A673 (cell line): ENCODE data around the gene ZSWIM9.

ENCODE experiments used
- CTCF ChIP-seq: fragments of 300-800, 200-600 bp; sonication (generic); conservative IDR thresholded peaks from 2 replicates; pipeline ENCODE4 v1.5.1; 2017; ENCODE audit warnings: low read depth, mild to moderate bottlenecking, antibody characterized with exemption, low read length, moderate library complexity, mixed read lengths
- EZH2 ChIP-seq: fragments of 200-600 bp; sonication (generic); IDR thresholded peaks from 2 replicates; pipeline ENCODE4 v1.6.1; 2017; ENCODE audit warnings: borderline replicate concordance, low read depth, mild to moderate bottlenecking, mixed read lengths, antibody characterized with exemption, low read length; ENCODE audit not compliant: poor library complexity, severe bottlenecking

GRCh38 chr19:48192750-48193149, 22.3 kb downstream of the ZSWIM9 start:
- TF ChIP-seq CTCF (no peak), EZH2 (no peak)
